K562 (cell line): ENCODE measurements around the gene CSKMT. TPM values are rescaled to one million over a fixed set of nuclear protein-coding genes. Genes with fewer than 3 reads are reported as not detected.

Experiments used
- CREB5 ChIP-seq: fragments of 250-450 bp; sonication (Bioruptor Pico); IDR thresholded peaks from 2 replicates; pipeline ENCODE4 v1.5.0; 2020; ENCODE audit warnings: mild to moderate bottlenecking
- E2F3 ChIP-seq: fragments of 250-450 bp; sonication (Bioruptor Pico); IDR thresholded peaks from 2 replicates; pipeline ENCODE4 v1.4.0; 2020; ENCODE audit warnings: mild to moderate bottlenecking
- ETV1 ChIP-seq: fragments of 450-650 bp; conservative IDR thresholded peaks from 2 replicates; pipeline ENCODE4 v1.6.1; 2016; ENCODE audit warnings: missing genetic modification characterization, control low read depth, low read depth, missing compliant biosample characterization
- FOXM1 ChIP-seq, 2 experiments: fragments of 450-650 bp in 1 of 2; sonication (generic) in 1 of 2; formaldehyde crosslinking in 1 of 2; IDR thresholded peaks; 2 replicates each; pipeline versions ENCODE4 v1.6.1 to v1.9.0; 2017 to 2022; ENCODE audit warnings: low read depth in 2 of 2, mild to moderate bottlenecking in 2 of 2, missing genetic modification reagents in 1 of 2, moderate library complexity in 1 of 2
- HDAC2 ChIP-seq: fragments of 450-650 bp; IDR thresholded peaks from 2 replicates; pipeline ENCODE4 v1.6.1; 2016; ENCODE audit warnings: mild to moderate bottlenecking
- IRF9 ChIP-seq: fragments of 450-650 bp; IDR thresholded peaks from 2 replicates; pipeline ENCODE4 v1.6.1; 2016; ENCODE audit warnings: missing biosample characterization, missing genetic modification characterization
- MLLT1 ChIP-seq, 2 experiments: fragments of 450-650 bp; IDR thresholded peaks; 2 replicates each; pipeline ENCODE4 v1.6.1; 2016
- MNT ChIP-seq, 2 experiments: fragments of 450-650 bp; conservative IDR thresholded peaks; 2 replicates each; pipeline ENCODE4 v1.6.1; 2017; ENCODE audit warnings: mild to moderate bottlenecking in 2 of 2, moderate library complexity in 2 of 2
- NKRF ChIP-seq: fragments of 450-650 bp; IDR thresholded peaks from 2 replicates; pipeline ENCODE4 v1.6.1; 2016; ENCODE audit warnings: borderline replicate concordance
- PPARD ChIP-seq: fragments of 250-450 bp; sonication (Bioruptor Pico); IDR thresholded peaks from 2 replicates; pipeline ENCODE4 v1.8.0; 2022; ENCODE audit warnings: inconsistent platforms, mild to moderate bottlenecking, moderate library complexity
- RCOR1 ChIP-seq, 2 experiments: IDR thresholded peaks; 2 replicates each; pipeline ENCODE4 v1.6.1; 2012; ENCODE audit warnings: low read depth in 2 of 2, low read length in 2 of 2, borderline replicate concordance in 1 of 2, improper control_type of control experiment in 1 of 2
- SNIP1 ChIP-seq: fragments of 450-650 bp; IDR thresholded peaks from 2 replicates; pipeline ENCODE4 v1.7.1; 2017; ENCODE audit warnings: low read depth, mild to moderate bottlenecking
- SRSF3 ChIP-seq: fragments of 200-400 bp; formaldehyde crosslinking; IDR thresholded peaks from 2 replicates; pipeline ENCODE4 v1.6.1; 2016; ENCODE audit warnings: mild to moderate bottlenecking, low read length, moderate library complexity; ENCODE audit not compliant: insufficient read depth
- TRIM28 ChIP-seq: fragments of 450-650 bp; IDR thresholded peaks from 2 replicates; pipeline ENCODE4 v1.6.1; 2017
- VEZF1 ChIP-seq: fragments of 200-800 bp; sonication (Bioruptor generic); IDR thresholded peaks from 2 replicates; pipeline ENCODE4 v1.6.1; 2017; ENCODE audit warnings: missing genetic modification characterization, missing compliant biosample characterization
- ZC3H8 ChIP-seq: fragments of 450-650 bp; IDR thresholded peaks from 2 replicates; pipeline ENCODE4 v1.6.1; 2017
- ZNF175 ChIP-seq: fragments of 200-800 bp; sonication (Bioruptor generic); IDR thresholded peaks from 2 replicates; pipeline ENCODE4 v1.6.1; 2016; ENCODE audit warnings: low read depth, mild to moderate bottlenecking, missing genetic modification characterization, missing compliant biosample characterization
- polyA plus RNA-seq, 8 experiments: library from polyadenylated mRNA; depleted of rRNA in 4 of 8; stranded (reverse) in 5 of 8; unstranded in 3 of 8; fragments of >200 nt; fragmentation: Nextera tagmentation in 2 of 8; fragmentation: Illumina TruSeq in 1 of 8; extraction: Ambion mirVana in 2 of 8; extraction: Trizol in 1 of 8; gene quantifications; 2 replicates each; pipeline versions ENCODE4 v1.2.1 to v1.2.3, GENCODE V29; 2011 to 2014; ENCODE audit warnings: inconsistent platforms in 1 of 8, missing spikeins in 1 of 8
- total RNA-seq, 7 experiments: library from RNA; depleted of rRNA in 6 of 7; stranded (reverse); fragments of >200 nt in 6 of 7; fragmentation: Illumina TruSeq in 2 of 7; extraction: Trizol in 2 of 7; gene quantifications; 2 replicates each; pipeline versions ENCODE4 v1.2.1 to v1.2.3, GENCODE V29; 2011 to 2021; ENCODE audit warnings: low replicate concordance in 1 of 7

Gene CSKMT
- total and polyA plus RNA-seq, 9 of the 15 experiments (the other 6 are each of a cell fraction or from before 2014, with no cell fraction given): 10.3 to 108 (median 27.2) TPM

DNA sequence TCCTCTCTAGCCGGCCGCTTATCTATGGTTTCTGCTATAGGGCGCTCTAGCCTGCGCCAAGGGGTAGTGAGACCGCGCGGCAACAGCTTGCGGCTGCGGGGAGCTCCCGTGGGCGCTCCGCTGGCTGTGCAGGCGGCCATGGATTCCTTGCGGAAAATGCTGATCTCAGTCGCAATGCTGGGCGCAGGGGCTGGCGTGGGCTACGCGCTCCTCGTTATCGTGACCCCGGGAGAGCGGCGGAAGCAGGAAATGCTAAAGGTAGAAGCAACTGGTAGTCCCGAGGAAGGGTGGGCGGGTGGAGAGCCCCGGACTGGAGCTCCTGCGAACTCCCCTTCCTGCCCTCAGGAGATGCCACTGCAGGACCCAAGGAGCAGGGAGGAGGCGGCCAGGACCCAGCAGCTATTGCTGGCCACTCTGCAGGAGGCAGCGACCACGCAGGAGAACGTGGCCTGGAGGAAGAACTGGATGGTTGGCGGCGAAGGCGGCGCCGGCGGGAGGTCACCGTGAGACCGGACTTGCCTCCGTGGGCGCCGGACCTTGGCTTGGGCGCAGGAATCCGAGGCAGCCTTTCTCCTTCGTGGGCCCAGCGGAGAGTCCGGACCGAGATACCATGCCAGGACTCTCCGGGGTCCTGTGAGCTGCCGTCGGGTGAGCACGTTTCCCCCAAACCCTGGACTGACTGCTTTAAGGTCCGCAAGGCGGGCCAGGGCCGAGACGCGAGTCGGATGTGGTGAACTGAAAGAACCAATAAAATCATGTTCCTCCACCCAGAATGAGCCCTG is 6.7 kb downstream of the CSKMT start, which contains the start of the genes LBHD1 and UQCC3 (continued):
- TF ChIP-seq VEZF1 (CRISPR knock-in tag) (peak; percentile 59), MNT (conservative IDR thresholded peaks at IDR 0.05) (peak; percentile 59 to 71), NKRF (0 out of 2 replicates have a peak, but pooled peaks have one; percentile 7), SNIP1 (peak; percentile 97), HDAC2 (no peak), E2F3 (CRISPR knock-in tag) (peak; percentile 59; the same call in 1 of the 2 replicates), IRF9 (no peak), TRIM28 (0 out of 2 replicates have a peak, but pooled peaks have one; percentile 16), ZC3H8 (0 out of 2 replicates have a peak, but pooled peaks have one; percentile 60), PPARD (no peak), CREB5 (CRISPR knock-in tag) (no peak), MLLT1 (IDR thresholded peaks at IDR 0.05) (no peak; a peak in 2 of 4 replicates), ETV1 (tag) (peak; percentile 47; the same call in 1 of the 2 replicates), FOXM1 (IDR thresholded peaks at IDR 0.05; ENCODE audit: low read depth) (no peak), FOXM1 (CRISPR knock-in tag; IDR thresholded peaks at IDR 0.05; ENCODE audit: low read depth) (peak; percentile 88; the same call in 1 of the 2 replicates), RCOR1 (IDR thresholded peaks at IDR 0.05; ENCODE audit: borderline replicate concordance in 1 of 2, low read depth in 2 of 2, low read length in 2 of 2) (peak in 1 of 2 experiments; percentile 4; a peak in 1 of 4 replicates), SRSF3 (0 out of 2 replicates have a peak, but pooled peaks have one; percentile 15), ZNF175 (CRISPR knock-in tag) (no peak)
